Measurements from ENCODE around the gene DRGX.

The DRGX gene

GRCh38 chr10:49350846-49351532, 44.9 kb downstream of the DRGX start:
- POLR2A ChIA-PET: no interaction called here

GRCh38 chr10:49350138-49350537, 45.8 kb downstream of the DRGX start:
- DNase-seq (ENCODE audit: extremely low spot score): no peak
- POLR2A ChIA-PET: no interaction called here
- CTCF ChIA-PET: no interaction called here
- no peak for TF ChIP-seq CTCF (IDR thresholded peaks at IDR 0.05; ENCODE audit: control extremely low read depth, extremely low read depth, low read depth, missing control alignments)

More at GRCh38 chr10:49350846-49351532, 44.9 kb downstream of the DRGX start:
- TF ChIP-seq CTCF (IDR thresholded peaks at IDR 0.05; ENCODE audit: control extremely low read depth, extremely low read depth, low read depth, missing control alignments): no peak
- no peak for DNase-seq (ENCODE audit: extremely low spot score)
- CTCF ChIA-PET: interaction anchor here (1.5 to 2.6 kb wide), 2 partner anchors 12 to 57 kb away, joined by 4 to 8 read pairs; no protein-coding TSS in a partner anchor

- CTCF ChIA-PET: interaction anchor here (1.3 kb wide), 1 partner anchor 33 kb away, joined by 3 read pairs; no protein-coding TSS in a partner anchor
- POLR2A ChIA-PET: no interaction called here
- no peak for DNase-seq (ENCODE audit: extremely low spot score)
- TF ChIP-seq CTCF (IDR thresholded peaks at IDR 0.05; ENCODE audit: control extremely low read depth, extremely low read depth, low read depth, missing control alignments): no peak
Measured at GRCh38 chr10:49349390-49349789, 46.5 kb downstream of the DRGX start.

- no peak for TF ChIP-seq CTCF (IDR thresholded peaks at IDR 0.05; ENCODE audit: control extremely low read depth, extremely low read depth, low read depth, missing control alignments)
- DNase-seq (ENCODE audit: extremely low spot score): no peak
- ChIA-PET POLR2A (no interaction called here), CTCF (interaction anchor here (1.3 kb wide), 1 partner anchor 33 kb away, joined by 3 read pairs; no protein-coding TSS in a partner anchor)
Measured at GRCh38 chr10:49348593-49348992, 47.3 kb downstream of the DRGX start.

GRCh38 chr10:49347827-49348226, 48.1 kb downstream of the DRGX start:
- TF ChIP-seq CTCF (IDR thresholded peaks at IDR 0.05; ENCODE audit: control extremely low read depth, extremely low read depth, low read depth, missing control alignments): no peak
- CTCF ChIA-PET: interaction anchor here (1.2 kb wide), 1 partner anchor 12 kb away, joined by 3 read pairs; no protein-coding TSS in a partner anchor
- POLR2A ChIA-PET: no interaction called here
- no peak for DNase-seq (ENCODE audit: extremely low spot score)

- TF ChIP-seq CTCF (IDR thresholded peaks at IDR 0.05; ENCODE audit: control extremely low read depth, extremely low read depth, low read depth, missing control alignments): no peak
- POLR2A ChIA-PET: no interaction called here
- no peak for DNase-seq (ENCODE audit: extremely low spot score)
- CTCF ChIA-PET: interaction anchor here (1.2 kb wide), 1 partner anchor 11 kb away, joined by 3 read pairs; no protein-coding TSS in a partner anchor
Measured at GRCh38 chr10:49347342-49347741, 48.5 kb downstream of the DRGX start.

Measured in GM10248 (cell line).